GM18520 (cell line): ENCODE results near the gene PHEX.

Source experiments
- ATAC-seq: cut with Tn5 transposase; IDR thresholded peaks from one replicate; pipeline ENCODE4 v1.9.1; 2021; ENCODE audit not compliant: unreplicated experiment

PHEX gene

DNA sequence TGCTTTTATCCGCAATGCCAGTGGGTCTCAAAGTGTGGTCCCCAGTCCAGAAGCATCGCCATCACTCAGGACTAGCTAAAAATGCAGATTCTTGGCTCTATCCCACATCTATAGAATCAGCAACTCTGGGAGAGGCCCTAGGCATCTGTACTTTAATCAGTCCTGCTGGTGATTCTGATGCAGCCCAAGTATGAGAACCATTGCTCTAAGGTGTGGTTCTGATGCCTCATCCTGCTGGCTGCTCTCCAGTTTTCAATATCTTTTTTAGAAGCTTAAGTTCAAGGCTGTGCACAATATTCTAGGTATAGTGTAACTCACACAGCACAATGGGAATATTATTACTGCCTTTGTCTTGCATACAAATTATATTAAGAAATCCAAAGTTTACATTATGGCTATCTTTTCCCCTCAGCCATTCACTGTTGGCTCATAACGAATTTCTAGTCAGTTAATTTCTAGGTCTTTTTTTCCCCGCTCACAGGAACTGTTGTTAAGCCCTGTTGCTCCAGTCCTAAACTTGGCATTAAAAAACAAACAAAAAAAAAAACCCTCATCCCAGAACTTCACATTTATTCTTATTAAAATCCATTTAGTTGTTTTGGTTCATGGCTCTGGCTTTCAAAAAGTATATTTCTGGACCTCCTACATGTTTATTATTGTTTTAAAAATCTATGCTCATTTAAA is 109.1 kb downstream of the PHEX start:
- no peak for ATAC-seq

DNA sequence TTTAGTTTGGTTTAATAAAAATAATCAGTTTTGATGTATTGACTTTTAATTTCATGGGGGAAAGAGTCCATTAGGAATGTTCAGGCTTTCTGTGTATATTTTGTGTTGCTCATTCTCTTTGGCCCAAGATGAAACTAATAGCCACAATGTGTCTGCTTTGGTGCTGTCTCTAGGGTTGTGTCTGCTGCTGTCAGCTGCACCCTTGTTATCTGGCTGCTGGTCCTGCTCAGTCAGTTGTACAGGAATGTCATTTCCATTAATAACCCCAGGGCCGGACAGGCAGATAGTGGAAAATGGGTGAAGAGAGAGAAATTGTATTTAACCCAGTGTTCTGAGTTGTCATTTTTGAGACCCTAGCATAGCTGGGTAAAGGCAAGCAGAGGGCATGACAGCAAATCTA is 115.1 kb downstream of the PHEX start:
- ATAC-seq, result no peak

DNA sequence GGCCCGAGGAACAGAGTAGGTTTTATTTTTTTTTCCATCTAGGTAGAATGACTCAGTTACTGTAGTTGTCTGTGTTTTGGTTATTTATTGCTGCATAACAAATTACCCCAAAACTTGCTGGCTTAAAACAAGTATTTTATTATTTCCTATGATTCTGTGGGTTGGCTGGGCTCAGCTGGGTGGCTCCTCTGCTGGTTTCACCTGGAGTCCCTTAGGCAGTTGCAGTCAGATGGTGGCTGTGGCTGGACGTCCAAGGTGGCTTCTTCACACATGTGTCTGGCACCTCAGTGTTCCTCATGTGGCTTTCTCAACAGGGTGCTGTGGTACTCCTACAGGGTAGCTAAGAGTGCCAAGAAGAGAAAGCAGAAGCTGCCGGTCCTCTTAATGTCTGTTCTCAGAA is 115.8 kb downstream of the PHEX start:
- no peak for ATAC-seq

DNA sequence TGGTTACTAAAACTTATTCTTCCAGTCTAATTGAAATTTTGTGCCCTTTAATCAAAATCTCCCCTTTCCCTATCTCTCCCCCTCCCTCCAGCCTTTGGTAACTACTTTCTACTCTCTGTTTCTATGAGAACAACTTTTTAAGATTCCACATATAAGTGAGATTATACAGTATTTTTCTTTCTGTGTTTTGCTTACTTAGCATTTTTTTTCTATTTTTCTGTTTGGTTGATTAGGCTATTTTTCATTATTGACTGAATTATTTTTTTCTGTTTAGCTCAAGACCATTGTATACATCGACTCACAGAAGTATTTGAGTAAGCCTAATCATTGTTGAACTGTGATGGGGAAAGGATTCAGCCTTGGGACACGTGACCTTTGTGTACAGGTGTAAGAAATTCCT is 116.4 kb downstream of the PHEX start:
- no peak for ATAC-seq

DNA sequence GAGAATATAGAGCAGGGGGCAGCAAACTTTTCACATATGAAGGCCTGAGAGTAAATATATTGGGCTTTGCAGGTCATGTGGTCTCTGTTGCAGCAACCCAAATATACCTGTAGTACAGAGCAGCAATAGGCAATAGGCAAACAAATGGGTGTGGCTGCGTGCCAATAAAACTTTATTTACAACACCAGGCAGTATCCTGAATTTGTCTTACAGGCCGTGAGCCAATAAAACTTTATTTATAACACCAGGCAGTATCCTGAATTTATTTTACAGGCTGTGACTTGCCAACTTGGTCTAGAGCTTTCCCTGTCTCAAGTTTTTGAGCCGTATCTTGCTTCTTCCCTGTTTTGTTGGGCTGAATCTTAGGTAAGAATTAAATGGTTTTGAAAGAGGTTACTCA is 118.2 kb downstream of the PHEX start:
- no peak for ATAC-seq

DNA sequence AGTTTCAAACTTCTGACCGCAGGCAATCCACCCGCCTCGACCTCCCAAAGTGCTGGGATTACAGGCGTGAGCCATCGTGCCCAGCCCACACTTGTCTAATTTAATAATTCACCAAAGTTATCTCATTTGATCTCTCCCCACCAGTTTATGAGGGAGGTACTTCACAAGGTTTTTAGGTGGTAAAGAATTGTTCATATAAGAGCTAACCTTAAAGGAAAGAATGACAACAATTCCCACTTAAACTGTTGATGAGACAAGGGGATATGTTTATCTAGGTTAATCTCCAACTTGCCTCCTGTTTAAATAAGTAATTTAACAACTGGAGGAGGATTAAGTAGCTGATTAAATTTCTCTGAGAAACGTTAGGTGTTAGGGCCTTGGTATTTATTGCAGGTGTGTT is 123.0 kb downstream of the PHEX start:
- ATAC-seq, result no peak

DNA sequence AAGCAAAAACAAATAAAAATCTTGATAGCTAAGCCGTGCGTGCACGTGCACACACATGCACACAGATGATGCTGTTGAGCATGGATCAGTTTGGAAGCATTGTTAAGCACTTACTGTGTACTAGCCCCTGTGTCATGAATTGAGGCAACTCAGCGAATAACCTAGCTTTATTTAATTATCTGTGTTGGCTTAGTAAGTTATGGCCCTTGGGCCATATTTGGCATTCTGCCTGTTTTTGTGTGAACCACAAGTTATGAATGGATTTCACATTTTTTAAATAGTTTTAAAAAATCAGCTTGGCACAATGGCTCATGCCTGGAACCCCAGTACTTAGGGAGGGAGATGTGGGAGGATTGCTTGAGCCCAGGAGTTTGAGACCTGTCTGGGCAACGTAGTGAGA is 126.9 kb downstream of the PHEX start:
- no peak for ATAC-seq

DNA sequence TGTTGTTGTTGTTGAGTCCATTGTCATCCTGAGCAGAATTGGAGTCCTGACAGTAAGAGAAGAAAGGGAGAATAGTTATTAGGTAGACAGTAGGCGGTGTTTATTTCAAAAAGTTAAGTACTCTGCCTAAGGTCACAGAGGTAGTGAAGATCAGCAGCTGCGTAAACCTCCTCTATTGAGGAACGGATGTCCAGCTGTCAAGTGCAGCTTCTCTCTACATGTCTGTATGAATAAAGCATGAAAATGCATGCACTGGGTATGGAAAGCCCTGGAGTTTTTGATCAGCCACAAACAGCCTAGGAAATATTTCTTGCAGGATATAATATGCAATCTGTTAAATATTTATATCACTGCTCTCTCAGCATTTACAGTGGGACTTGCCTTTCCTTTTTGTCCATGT is 131.2 kb downstream of the PHEX start:
- no peak for ATAC-seq

DNA sequence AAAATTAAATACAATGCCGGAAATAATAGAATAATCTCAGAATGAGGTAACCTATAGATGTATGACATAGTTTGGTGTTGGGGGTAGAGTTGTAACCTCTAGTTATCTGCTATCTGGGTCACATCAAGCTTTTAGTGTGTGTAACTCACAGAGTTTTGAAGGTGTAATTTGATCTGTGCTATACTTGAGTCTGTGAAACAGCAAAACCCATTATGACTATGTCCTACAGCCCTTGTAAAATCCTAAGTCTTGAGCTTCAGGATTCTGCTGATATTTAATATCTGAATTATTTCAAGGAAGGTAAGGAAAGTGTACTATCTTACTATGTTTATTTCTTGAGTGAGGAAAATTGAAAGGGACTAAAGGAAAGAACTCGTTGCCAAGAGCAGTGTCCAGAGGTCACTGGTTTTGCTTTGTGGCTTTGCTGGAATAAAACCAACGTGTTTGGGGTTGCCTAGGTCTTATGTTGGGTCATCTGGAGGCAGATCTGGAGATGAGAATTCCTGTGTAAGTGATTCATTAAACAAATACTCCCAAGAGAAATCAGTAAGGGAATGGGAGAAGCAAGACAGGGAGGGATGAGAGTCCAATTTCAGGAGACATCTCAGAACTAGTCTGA is 132.8 kb downstream of the PHEX start:
- ATAC-seq, result no peak

DNA sequence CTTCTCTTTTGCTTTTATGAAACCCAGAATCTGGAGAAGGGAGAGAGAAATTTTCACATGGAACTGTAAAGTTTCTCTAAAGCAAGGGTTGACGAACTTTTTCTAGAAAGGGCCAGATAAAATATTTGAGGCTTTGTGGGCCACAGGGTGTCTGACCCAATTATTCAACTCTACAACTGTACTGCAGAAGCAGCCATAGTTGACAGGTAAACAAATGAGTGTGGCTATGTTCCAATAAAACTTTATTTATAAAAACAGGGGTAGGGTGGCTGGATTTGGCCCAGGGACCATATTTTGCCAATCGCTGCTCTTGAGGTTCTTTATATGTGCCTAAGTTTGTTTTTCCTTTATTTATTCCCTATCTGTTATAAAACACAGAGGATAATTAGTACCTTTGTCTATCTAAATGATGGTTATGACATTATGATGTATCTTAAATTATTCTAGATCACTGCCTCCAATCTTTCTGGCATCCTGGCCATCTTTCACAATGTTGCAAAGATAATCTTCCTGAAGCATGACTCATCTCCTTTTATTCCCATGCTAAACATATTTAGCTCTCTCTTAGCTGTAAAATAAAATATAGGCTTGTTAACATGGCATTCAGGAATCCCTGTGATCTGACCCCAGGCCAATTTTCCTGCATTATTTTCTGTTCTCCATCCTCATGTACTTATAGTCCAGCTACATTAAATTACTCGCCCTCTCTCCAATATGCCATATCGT is 133.8 kb downstream of the PHEX start:
- no peak for ATAC-seq

DNA sequence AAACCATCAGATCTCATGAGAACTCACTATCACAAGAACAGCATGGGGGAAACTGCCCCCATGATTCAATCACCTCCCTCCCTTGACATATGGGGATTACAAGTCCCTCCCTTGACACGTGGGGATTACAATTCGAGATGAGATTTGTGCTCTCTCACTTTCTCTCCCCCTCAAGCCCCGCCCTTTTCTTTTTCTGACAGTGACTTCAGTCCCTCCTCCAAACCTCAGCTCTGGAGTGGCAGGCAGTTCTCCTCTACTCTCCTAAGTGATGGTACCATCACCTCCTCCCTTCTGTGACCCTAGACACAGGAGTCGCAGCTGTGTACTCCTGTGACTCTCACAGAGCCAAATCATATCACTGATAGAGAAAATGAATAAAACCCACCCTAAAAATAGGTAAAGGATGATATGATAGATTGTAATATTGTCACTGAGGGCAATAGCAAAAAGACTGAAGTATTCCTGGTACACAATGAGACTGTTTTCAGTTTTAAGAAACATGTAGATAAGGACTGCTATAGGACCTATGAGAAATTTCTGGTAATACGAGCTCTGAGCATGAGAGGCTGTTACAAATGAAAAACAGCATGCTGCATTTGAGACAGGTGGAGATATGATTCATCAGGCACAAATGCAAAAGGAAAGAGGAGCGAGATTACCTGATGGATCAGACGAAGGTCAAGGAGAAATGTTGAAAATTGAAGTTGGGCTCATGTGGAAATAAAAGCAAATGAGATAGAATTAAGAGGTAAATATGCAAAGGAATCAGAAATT is 139.3 kb downstream of the PHEX start:
- ATAC-seq, result no peak

DNA sequence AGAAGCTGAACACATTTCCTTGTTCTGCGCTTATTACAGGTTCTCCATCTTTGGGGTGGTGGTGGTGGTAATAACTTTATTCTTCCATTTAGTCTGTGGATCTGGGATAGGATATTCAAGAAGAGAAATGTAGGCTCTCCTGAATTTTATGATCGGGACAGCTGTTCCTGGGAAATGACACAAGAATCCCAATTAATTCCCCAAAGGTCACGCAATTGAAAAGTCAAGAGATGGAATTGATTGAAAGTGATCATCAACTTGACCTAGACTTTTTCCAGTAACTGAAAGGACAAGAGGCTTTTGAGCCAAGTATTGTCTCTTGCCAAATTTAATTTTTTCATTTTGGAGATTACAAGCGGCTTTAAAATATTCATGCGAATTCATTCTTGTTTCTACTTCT is 141.8 kb downstream of the PHEX start:
- ATAC-seq, result no peak

DNA sequence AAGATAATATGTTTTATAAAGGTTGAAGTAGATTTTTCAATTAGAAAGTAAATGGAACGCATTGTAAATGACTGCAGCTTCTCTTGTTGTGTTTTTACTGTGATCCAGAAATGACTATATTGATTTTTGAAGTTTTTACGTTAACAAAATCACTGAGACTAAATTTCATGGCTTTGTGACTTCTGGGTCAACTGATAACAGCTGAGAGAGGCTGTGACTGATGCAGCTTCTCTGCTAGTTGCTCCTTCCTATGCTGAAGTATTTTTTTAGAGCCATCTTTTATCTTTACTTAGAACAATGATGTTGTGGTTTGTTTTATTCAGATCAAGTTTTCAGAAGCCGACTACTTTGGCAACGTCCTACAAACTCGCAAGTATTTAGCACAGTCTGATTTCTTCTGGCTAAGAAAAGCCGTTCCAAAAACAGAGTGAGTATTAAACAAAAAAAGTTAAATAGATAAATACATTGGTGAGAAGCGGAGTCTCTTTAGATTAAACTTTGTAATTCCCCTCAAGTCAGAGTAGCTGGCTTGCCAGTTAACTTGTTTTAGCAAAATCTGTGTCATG is 145.9 kb downstream of the PHEX start:
- no peak for ATAC-seq

DNA sequence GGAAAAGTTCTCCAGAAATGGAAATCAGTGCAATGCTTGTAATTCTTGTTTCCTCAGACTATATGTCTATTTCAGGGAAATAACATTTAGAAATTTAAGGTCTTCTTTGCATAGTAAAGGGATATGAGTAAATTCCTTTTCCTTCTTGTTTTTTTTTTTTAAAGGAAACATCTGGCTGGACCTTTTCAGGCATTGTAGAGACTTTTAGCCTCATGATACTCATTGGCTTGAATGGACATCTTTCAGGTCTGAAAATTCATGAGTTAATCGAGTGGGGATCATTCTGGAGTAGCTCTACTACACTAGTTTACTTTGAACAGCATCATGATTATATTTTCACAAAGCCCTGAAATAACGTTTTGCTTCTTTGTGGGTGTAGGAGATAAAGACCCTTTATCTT is 152.0 kb downstream of the PHEX start:
- ATAC-seq, result no peak

DNA sequence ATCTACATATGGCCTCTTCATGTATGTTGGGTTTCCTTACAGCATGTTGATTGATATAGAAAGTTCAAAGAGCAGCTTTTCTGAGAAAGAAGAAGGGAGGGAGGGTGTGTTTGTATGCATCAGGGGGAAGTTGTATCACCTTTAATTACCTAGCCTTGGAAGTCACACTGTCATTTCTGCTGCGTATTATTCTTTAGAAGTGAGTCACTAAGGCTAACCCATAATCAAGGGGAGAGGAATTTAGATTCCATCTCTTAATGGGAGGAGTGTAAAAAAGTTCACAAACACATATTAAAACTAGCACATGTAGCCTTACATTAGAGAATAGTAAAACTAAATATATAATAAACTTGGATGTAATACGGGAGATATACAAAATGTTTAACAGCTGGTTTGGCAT is 154.0 kb downstream of the PHEX start:
- ATAC-seq, result no peak

DNA sequence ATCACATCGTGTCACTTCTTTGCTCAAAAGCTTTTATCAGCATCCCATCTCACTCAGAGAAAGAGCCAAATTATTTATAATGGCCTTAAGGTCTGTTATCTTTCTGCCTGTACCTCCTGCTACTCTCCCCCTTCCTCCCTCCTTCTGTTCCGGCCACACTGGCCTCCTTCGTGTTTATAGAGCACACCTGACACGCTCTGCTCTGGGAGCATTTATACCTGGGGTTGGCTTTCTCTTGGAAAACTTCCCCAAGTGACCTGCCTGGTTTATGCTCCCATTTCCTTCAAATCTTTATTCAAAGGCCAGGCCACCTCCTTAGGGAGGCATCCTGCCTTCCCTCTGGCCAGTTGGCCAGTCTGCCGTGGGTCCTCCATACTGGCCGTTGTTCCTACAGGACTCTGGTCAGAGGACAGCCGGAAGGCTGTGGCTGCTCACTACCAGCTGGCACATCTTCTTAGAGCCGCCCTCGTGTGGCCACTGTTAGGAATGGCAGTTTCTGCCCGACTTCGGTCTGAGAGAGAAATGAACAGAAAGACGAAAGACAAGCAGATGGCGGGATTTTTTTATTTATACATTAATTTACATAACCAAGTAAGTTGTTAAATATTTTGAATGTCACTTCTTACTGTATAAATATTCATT is 160.4 kb downstream of the PHEX start:
- ATAC-seq, result peak; percentile 92

DNA sequence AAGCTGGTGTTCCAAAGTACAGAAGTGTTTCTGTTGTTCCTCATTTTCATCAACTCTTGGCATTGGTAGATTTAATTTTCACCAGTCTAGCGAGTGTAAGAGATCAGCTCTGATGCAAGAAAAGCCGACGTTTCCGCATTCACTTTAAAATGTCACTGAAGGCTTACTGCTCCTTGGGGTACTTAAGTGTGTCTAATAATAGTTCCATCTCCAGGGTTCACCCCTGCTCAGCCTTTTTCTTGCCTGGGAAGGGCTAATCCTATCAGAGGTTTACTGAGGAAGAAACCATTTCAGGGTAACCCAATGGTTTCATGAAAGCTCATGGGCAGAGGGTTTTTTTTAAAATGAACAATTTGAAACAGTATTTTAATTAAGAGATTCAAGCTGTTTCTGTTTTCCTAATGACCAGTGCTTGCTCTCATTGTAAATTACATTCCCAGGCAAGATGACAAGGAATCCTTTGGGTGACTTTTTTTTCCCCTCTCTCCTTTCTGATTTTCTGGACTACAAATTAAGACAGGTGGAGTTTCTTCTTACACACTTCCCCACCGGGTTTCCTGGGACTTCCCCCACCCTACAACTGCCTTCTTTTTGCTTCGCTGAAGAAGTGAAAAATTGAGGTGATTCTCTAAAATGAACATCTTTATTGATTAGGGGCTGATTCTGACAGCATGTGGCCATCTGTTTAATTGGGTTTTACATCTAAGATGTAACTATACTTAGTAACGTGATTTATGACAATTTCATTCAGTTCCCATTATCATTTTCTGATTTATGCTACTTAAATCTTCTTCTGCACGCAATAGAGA is 161.9 kb downstream of the PHEX start:
- ATAC-seq, result no peak

DNA sequence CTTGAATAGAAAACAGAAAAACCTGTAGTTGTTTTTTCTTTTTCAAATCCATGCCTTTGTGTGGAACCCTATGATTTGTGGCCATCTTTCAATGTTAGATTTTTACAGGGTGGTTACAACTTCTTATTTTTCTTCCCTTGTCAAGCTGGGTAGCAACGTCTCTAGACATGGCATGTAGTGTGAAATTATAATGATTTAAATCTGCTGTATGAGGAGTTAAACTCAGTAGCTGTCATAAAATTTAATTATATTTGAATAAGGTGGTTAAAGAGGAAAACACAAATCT is 162.5 kb downstream of the PHEX start:
- no peak for ATAC-seq

DNA sequence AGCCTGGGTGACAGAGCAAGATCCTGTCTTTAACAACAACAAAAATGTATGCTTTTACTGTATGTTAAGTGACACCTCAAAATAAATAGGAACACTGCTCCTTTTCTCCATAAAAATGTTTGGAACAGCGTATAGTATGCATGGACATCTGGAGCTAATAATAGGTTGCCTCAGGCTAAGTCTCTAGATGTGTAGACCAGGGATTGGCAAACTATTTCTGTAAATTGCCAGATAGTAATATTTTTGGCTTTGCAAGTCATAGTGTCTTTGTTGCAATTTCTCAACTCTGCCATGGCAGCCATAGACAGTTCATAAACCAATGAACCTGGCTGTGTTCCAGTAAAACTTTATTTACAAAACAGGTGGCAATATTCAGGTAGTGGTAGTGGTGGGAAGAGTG is 164.0 kb downstream of the PHEX start:
- no peak for ATAC-seq

DNA sequence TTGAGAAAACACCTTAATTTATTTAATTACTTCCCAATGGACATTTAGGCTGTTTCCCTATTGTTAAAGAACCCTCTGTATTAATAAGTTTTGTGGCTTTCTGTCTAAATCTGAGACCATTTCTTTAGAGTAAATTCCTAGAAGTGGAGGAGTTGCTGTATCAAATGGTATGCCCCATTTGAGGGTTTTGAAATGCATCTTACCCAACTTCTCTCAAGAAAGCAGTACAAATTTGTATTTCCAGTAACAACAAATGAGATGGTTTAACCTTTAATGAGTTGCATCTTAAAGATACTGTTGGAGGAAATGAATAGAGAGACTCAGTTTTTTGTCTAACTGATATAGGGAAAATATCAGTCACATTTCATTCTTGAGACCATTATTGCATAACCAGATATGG is 170.1 kb downstream of the PHEX start:
- ATAC-seq, result no peak
